Gastrocnemius medialis (tissue), 4 donors: Measurements from ENCODE around the gene SYMPK. TPM values are rescaled to one million over a fixed set of nuclear protein-coding genes. Genes with fewer than 3 reads are reported as not detected.
A peak's percentile ranks its signal among the peaks of the same experiment; 100 is the strongest.
"Not testable (repeated sequence)": the region's sequence is repeated elsewhere in the genome, so short reads cannot be mapped to it uniquely, and the experiment has no call there.

Source experiments
- ATAC-seq, 2 donors: fragments of 150-250 bp; one replicate each; pipeline ENCODE4 v1.9.1; 2016
- DNase-seq, 2 donors: peaks; one replicate each; pipeline ENCODE4 v3.0.0-alpha.2; 2019
- H3K27ac ChIP-seq, 4 donors: fragments of 200-600 bp; sonication (generic); 1 replicate in 1 of 4; 2 replicates in 3 of 4; pipeline ENCODE4 v1.5.1; 2016 to 2018; ENCODE audit warnings: mild to moderate bottlenecking in 2 of 4, moderate library complexity in 1 of 4
- H3K27me3 ChIP-seq, 3 donors: fragments of 200-600 bp; sonication (generic) in 2 of 3; 1 replicate in 1 of 3; 2 replicates in 2 of 3; pipeline versions ENCODE4 v1.5.1 to v1.6.0; 2016 to 2019; ENCODE audit warnings: mild to moderate bottlenecking in 1 of 3, moderate library complexity in 1 of 3
- H3K36me3 ChIP-seq, 2 donors: fragments of 200-600 bp; sonication (generic) in 1 of 2; one replicate each; pipeline ENCODE4 v1.5.1; 2017 to 2018
- H3K4me1 ChIP-seq, 2 donors: fragments of 200-600 bp; sonication (generic) in 1 of 2; one replicate each; pipeline ENCODE4 v1.5.1; 2016 to 2017; ENCODE audit warnings: mild to moderate bottlenecking in 2 of 2
- H3K4me3 ChIP-seq, 4 donors: fragments of 200-600 bp; sonication (generic) in 3 of 4; 1 replicate in 1 of 4; 2 replicates in 3 of 4; pipeline ENCODE4 v1.5.1; 2016 to 2019; ENCODE audit warnings: mild to moderate bottlenecking in 2 of 4
- H3K9me3 ChIP-seq, 3 donors: fragments of 200-600 bp; sonication (generic) in 2 of 3; 1 replicate in 1 of 3; 2 replicates in 2 of 3; pipeline ENCODE4 v1.5.1; 2016 to 2019
- CTCF ChIP-seq, 5 experiments: fragments of 450-650 bp in 3 of 5; fragments of 200-600 bp in 2 of 5; sonication (generic) in 2 of 5; IDR thresholded peaks in 4 of 5; conservative IDR thresholded peaks in 1 of 5; 1 replicate in 4 of 5; 2 replicates in 1 of 5; pipeline ENCODE4 v1.5.1; 2016 to 2019; ENCODE audit warnings: antibody characterized with exemption in 5 of 5, mild to moderate bottlenecking in 3 of 5, moderate library complexity in 3 of 5
- POLR2A ChIP-seq, 2 donors: fragments of 450-650 bp; IDR thresholded peaks; one replicate each; pipeline ENCODE4 v1.6.1; 2017; ENCODE audit warnings: antibody characterized with exemption in 2 of 2, mild to moderate bottlenecking in 2 of 2, moderate library complexity in 2 of 2
- in situ Hi-C, 4 donors: fragments of 200-750 bp; cut with MboI; loops; one replicate each; pipeline versions ENCODE4 v1.15.0 to v1.8.0; 2017; ENCODE audit warnings: low sequenced_read_pairs in 4 of 4
- intact Hi-C: fragments of 100-400 bp; cut with DNase I; formaldehyde crosslinking; loops from one replicate; pipeline ENCODE4 v1.15.1; 2023; ENCODE audit warnings: low total_unique reads
- total RNA-seq, 4 donors: library from RNA; depleted of rRNA; stranded (reverse); fragments of >200 nt; gene quantifications; one replicate each; pipeline versions ENCODE4 v1.1.0 to v1.2.3, GENCODE V29; 2016

The SYMPK gene
- total RNA-seq, 4 donors from 2014 or later = 14.1 to 64.6 (median 34.9) TPM

GRCh38 chr19:45804140-45804958 lies 58.6 kb downstream of the SYMPK start:
- ATAC-seq (no peak), DNase-seq (no peak)
- intact Hi-C loops = no loop called here
- Histone ChIP-seq H3K36me3 (no peaks in the 10 kb centered on the region), H3K27ac (no peak overlapping the region), H3K9me3 (no peaks in the 10 kb centered on the region), H3K4me1 (peaks cover 2 to 10% of the 10 kb centered on the region in 2 donors), H3K27me3 (no peaks in the 10 kb centered on the region), H3K4me3 (no peak overlapping the region)
- in situ Hi-C loops = no loop called here
- no peak for TF ChIP-seq POLR2A (IDR thresholded peaks at IDR 0.05)
- TF ChIP-seq CTCF (IDR thresholded peaks at IDR 0.05 in 4 of 5, conservative IDR thresholded peaks at IDR 0.05 in 1 of 5) = no peak

GRCh38 chr19:45801603-45802175 lies 61.3 kb downstream of the SYMPK start:
- H3K27ac ChIP-seq = no peak overlapping the region
- ATAC-seq (no peak), DNase-seq (no peak)
- peaks cover 10 to 17% of the 10 kb centered on the region in 2 donors for H3K4me1 ChIP-seq
- intact Hi-C loops (no loop called here), in situ Hi-C loops (no loop called here)
- no peaks in the 10 kb centered on the region for H3K36me3 ChIP-seq
- no peaks in the 10 kb centered on the region for H3K27me3 ChIP-seq
- TF ChIP-seq CTCF (IDR thresholded peaks at IDR 0.05 in 4 of 5, conservative IDR thresholded peaks at IDR 0.05 in 1 of 5) = no peak
- TF ChIP-seq POLR2A (IDR thresholded peaks at IDR 0.05) = no peak
- H3K4me3 ChIP-seq = no peak overlapping the region
- no peaks in the 10 kb centered on the region for H3K9me3 ChIP-seq

- DNase-seq = no peak
- TF ChIP-seq CTCF (IDR thresholded peaks at IDR 0.05 in 4 of 5, conservative IDR thresholded peaks at IDR 0.05 in 1 of 5) (no peak), POLR2A (IDR thresholded peaks at IDR 0.05) (no peak)
- Histone ChIP-seq H3K36me3 (no peaks in the 10 kb centered on the region), H3K4me1 (peaks cover 10 to 17% of the 10 kb centered on the region in 2 donors), H3K9me3 (no peaks in the 10 kb centered on the region), H3K27ac (peak overlapping the region; percentile 64 to 76 (median 70)), H3K27me3 (no peaks in the 10 kb centered on the region), H3K4me3 (no peak overlapping the region)
- peak in 1 of 2 donors; percentile 2 for ATAC-seq
- intact Hi-C loops = no loop called here
- in situ Hi-C loops = no loop called here
Measured at GRCh38 chr19:45800070-45800553, 62.8 kb downstream of the SYMPK start.

- Histone ChIP-seq H3K4me1 (peaks cover 10 to 17% of the 10 kb centered on the region in 2 donors), H3K27ac (peak overlapping the region; percentile 64 to 76 (median 70))
- in situ Hi-C loops, H3K27me3 ChIP-seq, H3K4me3 ChIP-seq, H3K9me3 ChIP-seq, H3K36me3 ChIP-seq: not testable (repeated sequence)
- ATAC-seq = peak; percentile 50 to 74
- DNase-seq = peak in 1 of 2 donors; percentile 80
- intact Hi-C loops = loop anchor here (1.0 to 5.0 kb wide), 2 partner anchors 29 to 82 kb away; no protein-coding TSS in a partner anchor
Measured at GRCh38 chr19:45799541-45799940, 63.4 kb downstream of the SYMPK start.

- peak in 1 of 2 donors; percentile 61 for DNase-seq
- no peak overlapping the region for H3K4me3 ChIP-seq
Measured at GRCh38 chr19:45798995-45799517, 63.9 kb downstream of the SYMPK start.

More at GRCh38 chr19:45798995-45799517, 63.9 kb downstream of the SYMPK start:
- Histone ChIP-seq H3K36me3 (no peaks in the 10 kb centered on the region), H3K27me3 (no peaks in the 10 kb centered on the region), H3K9me3 (no peaks in the 10 kb centered on the region), H3K4me1 (peaks cover 10 to 17% of the 10 kb centered on the region in 2 donors), H3K27ac (peak overlapping the region; percentile 64 to 76 (median 70))
- peak; percentile 86 to 97 (median 92) for TF ChIP-seq CTCF (IDR thresholded peaks at IDR 0.05 in 4 of 5, conservative IDR thresholded peaks at IDR 0.05 in 1 of 5)
- TF ChIP-seq POLR2A (IDR thresholded peaks at IDR 0.05) = no peak
- intact Hi-C loops = loop anchor here (1.0 to 5.0 kb wide), 2 partner anchors 29 to 82 kb away; no protein-coding TSS in a partner anchor
- in situ Hi-C loops = no loop called here
- peak; percentile 87 to 91 for ATAC-seq
